OCI-LY7 (cell line): Measurements from ENCODE around the gene ANKRD62. TPM values are rescaled to one million over a fixed set of nuclear protein-coding genes. Genes with fewer than 3 reads are reported as not detected.
"Not testable (repeated sequence)": the region's sequence is repeated elsewhere in the genome, so short reads cannot be mapped to it uniquely, and the experiment has no call there.

Source experiments
- BruUV-seq: library from RNA; stranded (reverse); fragments of 400-500 nt; replicated peaks from 2 replicates; lab custom pipeline; 2021; lab: Mats Ljungman, UMichigan
- CTCF ChIA-PET: fragments of 300-600 bp; sonication (Branson Sonifier 250); formaldehyde crosslinking; loops from one replicate; lab custom pipeline; 2022; ENCODE audit warnings: antibody characterized with exemption; ENCODE audit not compliant: unreplicated experiment; lab: Charles Lee
- POLR2A ChIA-PET: fragments of 300-600 bp; sonication (Branson Sonifier 250); formaldehyde crosslinking; loops from one replicate; lab custom pipeline; 2022; ENCODE audit warnings: antibody characterized with exemption; lab: Charles Lee
- DNase-seq: peaks from one replicate; pipeline ENCODE4 v3.0.0-alpha.2; 2015; ENCODE audit warnings: low spot score
- H2AFZ ChIP-seq: fragments of 200-600 bp; sonication (generic), shearing (Covaris generic); 2 replicates; pipeline ENCODE4 v1.6.1; 2014; ENCODE audit warnings: mild to moderate bottlenecking, antibody characterized with exemption, low read length, moderate library complexity
- H3K27ac ChIP-seq: fragments of 200-600 bp; sonication (generic); 2 replicates; pipeline ENCODE4 v1.5.1; 2014; ENCODE audit warnings: mixed run types, low read depth, mild to moderate bottlenecking, moderate library complexity, low read length, inconsistent platforms; ENCODE audit not compliant: poor library complexity, severe bottlenecking
- H3K36me3 ChIP-seq: fragments of 200-600 bp; sonication (generic); 2 replicates; pipeline ENCODE4 v1.6.1; 2014; ENCODE audit warnings: mild to moderate bottlenecking, antibody characterized with exemption, low read length, moderate library complexity, mixed read lengths; ENCODE audit not compliant: insufficient read depth
- H3K4me1 ChIP-seq: fragments of 200-600 bp; sonication (generic); 2 replicates; pipeline ENCODE4 v1.5.1; 2014; ENCODE audit warnings: mild to moderate bottlenecking, low read length; ENCODE audit not compliant: insufficient read depth, poor library complexity, severe bottlenecking
- H3K4me2 ChIP-seq: fragments of 200-600 bp; sonication (generic); 2 replicates; pipeline ENCODE4 v1.6.1; 2014; ENCODE audit warnings: mild to moderate bottlenecking, low read length
- H3K4me3 ChIP-seq: fragments of 200-600 bp; sonication (generic); 2 replicates; pipeline ENCODE4 v1.5.1; 2014; ENCODE audit warnings: mild to moderate bottlenecking, low read depth, low read length; ENCODE audit not compliant: poor library complexity, severe bottlenecking
- H3K79me2 ChIP-seq: fragments of 200-600 bp; sonication (generic); 2 replicates; pipeline ENCODE4 v1.6.1; 2016; ENCODE audit warnings: low read depth, mild to moderate bottlenecking, low read length, moderate library complexity, mixed read lengths; ENCODE audit not compliant: insufficient read depth
- H3K9me2 ChIP-seq: fragments of 200-600 bp; sonication (generic); 2 replicates; pipeline ENCODE4 v1.6.1; 2016; ENCODE audit warnings: mild to moderate bottlenecking, low read length, mixed read lengths; ENCODE audit not compliant: insufficient read depth
- H3K9me3 ChIP-seq: fragments of 200-600 bp; sonication (generic); 2 replicates; pipeline ENCODE4 v1.6.1; 2014; ENCODE audit warnings: mild to moderate bottlenecking, mixed run types, low read length, mixed read lengths
- H4K20me1 ChIP-seq: fragments of 200-600 bp; sonication (generic); 2 replicates; pipeline ENCODE4 v1.6.1; 2014; ENCODE audit warnings: mild to moderate bottlenecking, antibody characterized with exemption, low read length, moderate library complexity, mixed read lengths; ENCODE audit not compliant: insufficient read depth
- EZH2phosphoT487 ChIP-seq: fragments of 200-600 bp; sonication (generic); IDR thresholded peaks from 2 replicates; pipeline ENCODE4 v1.6.1; 2018; ENCODE audit warnings: low read depth, borderline replicate concordance, mild to moderate bottlenecking, mixed run types, antibody characterized with exemption, low read length, moderate library complexity, mixed read lengths
- intact Hi-C: fragments of 100-400 bp; cut with micrococcal nuclease; formaldehyde crosslinking; loops from one replicate; pipeline ENCODE4 v1.10.0; 2022; ENCODE audit not compliant: unreplicated experiment
- total RNA-seq, 2 experiments: library from RNA; depleted of rRNA in 1 of 2; stranded (reverse); fragments of >200 nt in 1 of 2; shearing (Covaris generic) in 1 of 2; gene quantifications; 2 replicates each; pipeline ENCODE4 v1.2.3, GENCODE V29; 2014 to 2022
- TF ChIP-seq, protein P1 (sequence below): fragments of 200-600 bp; sonication (generic); conservative IDR thresholded peaks from 2 replicates; pipeline ENCODE4 v1.5.1; 2014; ENCODE audit warnings: mild to moderate bottlenecking, antibody characterized with exemption, low read length, moderate library complexity, mixed read lengths

Gene ANKRD62
- total RNA-seq, 2 experiments from 2014 or later, result 4.1 to 7.3 TPM

DNA sequence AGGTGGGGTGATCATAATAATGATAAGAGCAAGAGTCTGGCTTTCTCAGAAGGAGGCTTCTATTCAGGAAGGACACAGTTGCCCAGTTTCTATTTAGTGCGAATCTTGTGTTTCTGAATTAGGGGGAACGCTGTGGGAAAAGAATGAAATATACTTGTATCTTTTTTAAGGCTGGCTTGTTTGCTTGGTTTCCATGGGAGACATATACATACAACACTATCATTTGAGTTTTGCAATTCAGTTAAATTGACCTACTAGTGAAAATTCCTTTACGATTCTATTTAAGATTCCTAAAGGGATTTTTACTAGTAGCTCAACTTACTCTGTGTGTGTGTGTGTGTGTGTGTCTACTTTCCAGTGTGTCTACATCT lies 24.7 kb upstream of the ANKRD62 start:
- BruUV-seq, result no TSS peak
- Histone ChIP-seq H3K4me1 (peaks cover 16% of the 10 kb centered on the region), H3K4me2 (no peak overlapping the region), H3K4me3 (no peak overlapping the region), H4K20me1 (no peaks in the 10 kb centered on the region), H3K79me2 (0 out of 2 replicates have a peak, but pooled peaks cover 4% of the 10 kb centered on the region), H3K9me3 (no peaks in the 10 kb centered on the region), H3K9me2 (no peaks in the 10 kb centered on the region), H3K27ac (no peak overlapping the region), H3K36me3 (no peaks in the 10 kb centered on the region; the same call in 1 of the 2 replicates), H2AFZ (no peak overlapping the region)
- intact Hi-C loops, result no loop called here
- DNase-seq, result no peak
- TF ChIP-seq, protein P1, sequence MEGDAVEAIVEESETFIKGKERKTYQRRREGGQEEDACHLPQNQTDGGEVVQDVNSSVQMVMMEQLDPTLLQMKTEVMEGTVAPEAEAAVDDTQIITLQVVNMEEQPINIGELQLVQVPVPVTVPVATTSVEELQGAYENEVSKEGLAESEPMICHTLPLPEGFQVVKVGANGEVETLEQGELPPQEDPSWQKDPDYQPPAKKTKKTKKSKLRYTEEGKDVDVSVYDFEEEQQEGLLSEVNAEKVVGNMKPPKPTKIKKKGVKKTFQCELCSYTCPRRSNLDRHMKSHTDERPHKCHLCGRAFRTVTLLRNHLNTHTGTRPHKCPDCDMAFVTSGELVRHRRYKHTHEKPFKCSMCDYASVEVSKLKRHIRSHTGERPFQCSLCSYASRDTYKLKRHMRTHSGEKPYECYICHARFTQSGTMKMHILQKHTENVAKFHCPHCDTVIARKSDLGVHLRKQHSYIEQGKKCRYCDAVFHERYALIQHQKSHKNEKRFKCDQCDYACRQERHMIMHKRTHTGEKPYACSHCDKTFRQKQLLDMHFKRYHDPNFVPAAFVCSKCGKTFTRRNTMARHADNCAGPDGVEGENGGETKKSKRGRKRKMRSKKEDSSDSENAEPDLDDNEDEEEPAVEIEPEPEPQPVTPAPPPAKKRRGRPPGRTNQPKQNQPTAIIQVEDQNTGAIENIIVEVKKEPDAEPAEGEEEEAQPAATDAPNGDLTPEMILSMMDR, result no peak
- ChIA-PET POLR2A (no interaction called here), CTCF (no interaction called here)

DNA sequence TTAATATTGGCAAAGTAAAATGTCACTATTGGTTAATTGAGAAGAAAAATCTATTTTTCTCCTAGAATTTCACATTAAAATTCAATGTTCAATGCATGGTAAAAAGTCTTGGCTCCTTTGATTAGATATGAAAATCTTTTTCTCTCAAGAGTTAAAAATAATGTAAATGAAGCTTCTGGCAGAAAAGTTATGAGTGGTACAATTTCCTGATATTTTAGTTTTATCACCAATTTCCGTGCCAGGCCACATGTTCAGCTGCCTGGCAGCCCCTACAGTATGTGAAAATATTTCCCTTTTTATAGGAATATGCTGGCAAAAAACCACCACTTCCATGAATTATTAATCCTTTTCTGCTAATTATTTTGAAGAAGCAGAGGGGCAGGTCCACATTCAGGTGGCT lies 22.6 kb upstream of the ANKRD62 start:
- H3K27ac ChIP-seq, H4K20me1 ChIP-seq, DNase-seq, H3K4me2 ChIP-seq, H2AFZ ChIP-seq, CTCF ChIA-PET, intact Hi-C loops, H3K4me3 ChIP-seq, BruUV-seq, H3K9me3 ChIP-seq, H3K79me2 ChIP-seq, H3K9me2 ChIP-seq, H3K36me3 ChIP-seq, H3K4me1 ChIP-seq: not testable (repeated sequence)
- POLR2A ChIA-PET, result interaction anchor here (0.7 kb wide), 1 partner anchor 350 kb away, joined by 3 read pairs; no protein-coding TSS in a partner anchor

DNA sequence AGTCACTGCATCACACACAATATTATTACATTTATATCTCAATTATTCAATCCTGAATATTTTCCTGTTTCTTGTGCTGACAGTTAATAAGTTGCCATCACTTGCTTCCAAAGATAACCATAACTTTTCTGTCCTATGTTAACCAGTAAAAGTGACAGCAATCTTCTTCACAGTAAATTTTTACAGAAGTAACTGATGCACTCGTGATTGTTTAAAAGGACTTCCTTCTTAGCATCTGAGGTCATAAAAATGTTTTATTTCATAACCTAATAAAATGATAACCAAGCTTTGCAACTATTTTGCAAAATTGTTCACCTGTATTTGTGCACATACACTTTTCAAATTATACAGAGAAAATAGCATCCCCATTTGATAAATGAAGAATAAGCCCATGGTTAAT lies 20.6 kb upstream of the ANKRD62 start:
- Histone ChIP-seq H2AFZ (no peak overlapping the region), H3K4me1 (no peaks in the 10 kb centered on the region), H4K20me1 (no peaks in the 10 kb centered on the region), H3K36me3 (no peaks in the 10 kb centered on the region), H3K9me2 (no peaks in the 10 kb centered on the region), H3K9me3 (no peaks in the 10 kb centered on the region), H3K27ac (no peak overlapping the region), H3K79me2 (0 out of 2 replicates have a peak, but pooled peaks cover 4% of the 10 kb centered on the region), H3K4me3 (no peak overlapping the region), H3K4me2 (no peak overlapping the region)
- no peak for TF ChIP-seq EZH2phosphoT487
- TF ChIP-seq, protein P1, result no peak
- CTCF ChIA-PET, result no interaction called here
- no peak for DNase-seq
- POLR2A ChIA-PET, result interaction anchor here (0.6 kb wide), 1 partner anchor 1308 kb away, joined by 3 read pairs; no protein-coding TSS in a partner anchor
- intact Hi-C loops, result no loop called here
- no TSS peak for BruUV-seq
